ENCODE measurements around the gene OSBPL7. TPM values are rescaled to one million over a fixed set of nuclear protein-coding genes. Genes with fewer than 3 reads are reported as not detected.

OSBPL7 gene
- total RNA-seq, 2 donors from 2014 or later, result 21.6 to 28.6 TPM

DNA sequence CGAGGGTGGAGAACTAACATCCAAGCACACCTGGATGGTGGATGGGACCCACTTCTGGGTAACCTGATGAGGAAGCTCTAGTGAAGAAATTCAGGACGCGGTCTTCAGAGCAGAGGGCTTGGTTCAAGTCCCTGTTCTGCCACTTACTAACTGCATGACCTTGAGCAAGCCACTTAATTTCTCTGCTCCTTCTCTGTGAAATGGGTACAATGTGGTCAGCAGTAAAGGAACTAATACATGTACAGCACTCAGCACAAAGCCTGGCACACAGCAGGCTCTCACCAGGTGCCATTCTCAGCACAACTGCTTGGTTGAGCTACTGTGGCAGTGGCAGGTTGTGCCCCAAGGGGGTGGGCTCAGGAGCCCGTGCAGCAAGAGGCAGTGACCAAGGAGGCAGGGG lies 1.9 kb upstream of the OSBPL7 start:
- no peak overlapping the region for H3K4me3 Mint-ChIP-seq

DNA sequence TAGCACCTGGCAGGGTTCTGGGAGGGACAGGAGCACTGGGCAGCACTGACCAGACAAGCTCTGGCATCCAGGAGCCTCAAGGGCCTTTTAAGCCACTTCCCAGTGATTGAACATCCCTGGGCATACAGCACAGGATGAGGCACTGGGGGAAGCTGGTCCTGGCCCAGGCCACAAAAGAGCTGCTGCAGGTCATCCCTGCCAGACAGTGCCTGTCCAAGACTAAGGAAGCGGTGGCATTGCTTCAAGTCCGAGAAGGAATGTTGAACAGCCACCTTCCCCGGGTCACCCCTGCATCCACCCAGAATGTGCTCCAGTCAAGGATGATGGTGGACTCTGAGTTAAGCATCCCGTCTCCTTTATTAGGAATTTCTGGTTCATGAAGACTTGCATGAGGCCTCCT lies 1.2 kb upstream of the OSBPL7 start:
- H3K4me1 Mint-ChIP-seq (ENCODE audit: low read depth in 2 of 2), result peaks cover 10 to 24% of the 10 kb centered on the region in 2 donors
- H3K9me3 Mint-ChIP-seq, result no peaks in the 10 kb centered on the region
- peaks cover 7% of the 10 kb centered on the region for H3K36me3 Mint-ChIP-seq
- no peaks in the 10 kb centered on the region for H3K27me3 Mint-ChIP-seq
- DNase-seq (ENCODE audit: low spot score) (no peak), ATAC-seq (no peak)
- peak overlapping the region; percentile 83 to 93 for H3K27ac Mint-ChIP-seq
- peak overlapping the region; percentile 90 for H3K4me3 Mint-ChIP-seq

More for the DNA sequence above, 1.9 kb upstream of the OSBPL7 start:
- Mint-ChIP-seq H3K4me1 (ENCODE audit: low read depth in 2 of 2) (peaks cover 15 to 27% of the 10 kb centered on the region in 2 donors), H3K27me3 (no peaks in the 10 kb centered on the region), H3K9me3 (no peaks in the 10 kb centered on the region), H3K27ac (no peak overlapping the region), H3K36me3 (peaks cover 7% of the 10 kb centered on the region)
- DNase-seq (ENCODE audit: low spot score) (no peak), ATAC-seq (no peak)

DNA sequence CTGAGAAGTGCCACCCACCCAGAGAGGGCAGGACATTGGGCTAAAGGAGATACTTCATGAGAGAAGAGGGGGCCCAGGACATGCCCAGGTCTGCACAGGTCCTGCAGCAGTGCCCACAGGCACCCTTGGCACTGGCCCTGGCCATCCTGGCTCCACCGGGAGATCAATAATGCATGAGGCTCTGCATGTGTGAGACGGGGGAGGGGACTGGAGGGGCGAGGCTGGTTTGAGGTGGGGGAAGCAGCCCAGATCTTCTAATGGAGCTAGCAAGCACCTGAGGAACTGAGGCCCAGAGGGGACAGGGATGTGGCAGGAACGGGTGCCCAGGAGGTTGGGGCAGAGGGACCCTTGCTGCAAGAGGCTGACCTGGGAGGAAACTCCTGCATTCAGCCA lies 567 bp downstream of the OSBPL7 start:
- Mint-ChIP-seq H3K36me3 (peaks cover 7% of the 10 kb centered on the region), H3K27ac (peak overlapping the region; percentile 83 to 93)
- ATAC-seq, result no peak

DNA sequence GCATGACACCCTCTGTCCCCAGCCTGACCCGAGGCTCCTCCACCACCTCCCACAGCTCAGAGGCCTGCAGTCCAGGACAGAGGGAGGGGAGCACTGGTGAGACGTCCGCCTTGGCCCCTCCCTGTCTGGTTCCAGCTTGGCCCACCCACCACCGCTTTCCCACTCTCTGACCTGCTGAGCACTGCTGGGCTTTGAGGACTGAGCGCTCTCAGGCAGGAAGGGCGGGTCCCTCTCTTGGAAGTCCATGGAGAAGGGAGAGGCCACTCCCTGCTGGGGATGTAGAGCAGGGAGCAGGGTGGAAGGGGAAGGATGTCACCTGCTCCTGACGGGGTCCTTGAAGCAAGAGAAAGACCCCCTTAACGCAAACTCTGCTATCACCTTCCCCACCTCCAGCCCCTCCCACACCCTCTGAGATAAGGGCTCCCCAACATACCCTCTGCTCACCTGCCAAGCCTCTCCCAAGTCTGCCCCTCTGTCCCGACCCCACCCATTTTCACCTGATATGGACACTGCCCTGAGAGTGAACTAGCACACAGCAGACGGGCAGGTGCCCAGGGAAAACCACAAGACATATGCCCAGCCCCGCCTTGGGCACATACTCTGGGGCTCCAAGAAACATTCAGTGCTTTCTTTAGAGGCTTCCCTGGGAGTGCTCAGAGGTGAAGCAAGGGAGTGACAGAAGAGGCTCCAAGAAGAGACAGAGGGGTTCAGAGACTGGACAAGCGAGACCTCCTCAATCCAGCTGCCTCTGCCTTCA lies 1.4 kb downstream of the OSBPL7 start:
- H3K9me3 Mint-ChIP-seq, result no peaks in the 10 kb centered on the region
- peak overlapping the region; percentile 90 for H3K4me3 Mint-ChIP-seq
- peak overlapping the region; percentile 83 to 93 for H3K27ac Mint-ChIP-seq
- DNase-seq (ENCODE audit: low spot score) (peak; percentile 37), ATAC-seq (no peak)
- H3K36me3 Mint-ChIP-seq, result peaks cover 2% of the 10 kb centered on the region
- peaks cover 10 to 18% of the 10 kb centered on the region in 2 donors for H3K4me1 Mint-ChIP-seq (ENCODE audit: low read depth in 2 of 2)
- H3K27me3 Mint-ChIP-seq, result no peaks in the 10 kb centered on the region

More for the DNA sequence above, 567 bp downstream of the OSBPL7 start:
- no peak for DNase-seq (ENCODE audit: low spot score)
- no peaks in the 10 kb centered on the region for H3K27me3 Mint-ChIP-seq
- no peaks in the 10 kb centered on the region for H3K9me3 Mint-ChIP-seq
- peaks cover 10 to 21% of the 10 kb centered on the region in 2 donors for H3K4me1 Mint-ChIP-seq (ENCODE audit: low read depth in 2 of 2)
- peak overlapping the region; percentile 90 for H3K4me3 Mint-ChIP-seq

DNA sequence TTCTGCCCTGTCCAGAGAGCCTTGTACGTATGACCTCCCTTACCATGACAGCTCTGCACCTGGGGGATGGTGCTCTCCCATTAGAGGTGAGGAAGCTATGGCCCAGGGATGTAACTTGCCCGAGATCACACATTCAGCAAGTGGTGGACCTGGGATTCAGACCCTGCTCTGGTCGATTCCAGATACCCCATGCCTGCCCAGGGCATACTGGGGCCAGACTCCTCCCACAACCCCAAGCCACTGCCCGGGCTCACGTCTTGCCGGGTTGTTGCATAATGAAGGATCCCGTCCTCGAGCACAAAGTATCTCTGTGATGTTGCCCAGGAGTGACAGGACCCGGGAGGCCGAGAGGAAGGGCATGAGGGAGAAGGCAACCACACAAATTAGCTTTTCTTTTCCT lies 2.1 kb downstream of the OSBPL7 start:
- H3K4me3 Mint-ChIP-seq, result no peak overlapping the region
- H3K4me1 Mint-ChIP-seq (ENCODE audit: low read depth in 2 of 2), result peaks cover 10 to 17% of the 10 kb centered on the region in 2 donors
- H3K27me3 Mint-ChIP-seq, result no peaks in the 10 kb centered on the region
- DNase-seq (ENCODE audit: low spot score) (peak; percentile 35), ATAC-seq (no peak)
- H3K9me3 Mint-ChIP-seq, result no peaks in the 10 kb centered on the region
- no peaks in the 10 kb centered on the region for H3K36me3 Mint-ChIP-seq
- no peak overlapping the region for H3K27ac Mint-ChIP-seq

DNA sequence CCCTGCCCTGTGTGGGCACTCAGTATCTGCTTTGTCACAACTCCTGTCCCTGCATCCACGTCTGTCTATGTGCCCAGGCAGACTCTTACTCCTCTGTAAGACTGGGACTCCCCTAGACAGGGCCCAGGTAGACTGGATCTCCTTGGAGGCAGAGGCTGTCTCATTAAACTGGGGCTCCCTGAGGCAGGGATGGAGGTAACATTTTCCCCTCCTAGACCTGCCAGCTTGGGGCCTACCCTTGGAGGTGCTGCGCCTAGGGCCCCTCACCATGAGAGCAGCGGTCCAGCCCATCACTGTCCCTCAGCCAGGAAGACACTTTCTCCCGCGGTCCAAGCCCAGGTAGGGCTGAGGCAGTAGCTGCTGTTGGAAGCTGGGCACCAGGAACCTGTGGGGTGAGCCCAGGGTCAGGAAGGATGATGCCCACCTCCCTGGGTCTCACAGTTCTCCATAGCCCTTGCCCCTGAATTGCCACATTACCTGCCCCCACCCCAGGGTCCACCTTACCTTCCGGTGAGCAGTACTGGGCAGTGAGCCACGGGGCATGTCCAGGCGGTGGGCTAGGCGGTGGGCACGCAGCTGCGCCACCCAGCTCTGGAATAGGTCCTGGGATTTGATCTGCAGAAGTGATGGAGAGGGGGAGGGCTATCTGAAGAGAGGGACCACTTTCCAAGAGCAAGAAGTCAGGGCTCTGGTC lies 3.4 kb downstream of the OSBPL7 start:
- Mint-ChIP-seq H3K9me3 (no peaks in the 10 kb centered on the region), H3K27me3 (no peaks in the 10 kb centered on the region), H3K4me3 (no peak overlapping the region), H3K4me1 (ENCODE audit: low read depth in 2 of 2) (peaks cover 10 to 17% of the 10 kb centered on the region in 2 donors), H3K27ac (no peak overlapping the region), H3K36me3 (no peaks in the 10 kb centered on the region)
- ATAC-seq (no peak), DNase-seq (ENCODE audit: low spot score) (peak; percentile 55)

DNA sequence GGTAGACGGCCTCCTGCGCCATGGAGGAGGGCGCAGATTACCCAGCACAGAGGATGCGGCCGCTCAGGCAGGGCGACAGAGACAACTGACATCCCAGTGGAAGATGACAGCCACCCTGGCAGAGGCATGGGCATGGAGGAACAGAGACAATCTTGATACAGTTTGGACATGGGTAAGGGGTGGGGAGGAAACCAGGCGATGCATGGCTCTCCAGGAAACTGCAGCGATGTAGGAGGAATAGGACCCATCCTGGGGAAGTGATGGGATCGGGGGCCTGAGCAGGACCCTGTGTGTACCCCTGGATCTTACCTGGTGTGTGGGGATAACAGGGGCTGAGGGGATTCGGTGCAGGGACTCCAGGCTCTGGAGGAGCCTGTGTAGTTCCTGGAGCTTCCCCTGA lies 4.6 kb downstream of the OSBPL7 start:
- DNase-seq (ENCODE audit: low spot score), result peak; percentile 31
- ATAC-seq, result no peak
- no peak overlapping the region for H3K27ac Mint-ChIP-seq
- H3K4me3 Mint-ChIP-seq, result no peak overlapping the region
- no peaks in the 10 kb centered on the region for H3K9me3 Mint-ChIP-seq
- no peaks in the 10 kb centered on the region for H3K27me3 Mint-ChIP-seq
- no peaks in the 10 kb centered on the region for H3K36me3 Mint-ChIP-seq
- H3K4me1 Mint-ChIP-seq (ENCODE audit: low read depth in 2 of 2), result peaks cover 19 to 24% of the 10 kb centered on the region in 2 donors

DNA sequence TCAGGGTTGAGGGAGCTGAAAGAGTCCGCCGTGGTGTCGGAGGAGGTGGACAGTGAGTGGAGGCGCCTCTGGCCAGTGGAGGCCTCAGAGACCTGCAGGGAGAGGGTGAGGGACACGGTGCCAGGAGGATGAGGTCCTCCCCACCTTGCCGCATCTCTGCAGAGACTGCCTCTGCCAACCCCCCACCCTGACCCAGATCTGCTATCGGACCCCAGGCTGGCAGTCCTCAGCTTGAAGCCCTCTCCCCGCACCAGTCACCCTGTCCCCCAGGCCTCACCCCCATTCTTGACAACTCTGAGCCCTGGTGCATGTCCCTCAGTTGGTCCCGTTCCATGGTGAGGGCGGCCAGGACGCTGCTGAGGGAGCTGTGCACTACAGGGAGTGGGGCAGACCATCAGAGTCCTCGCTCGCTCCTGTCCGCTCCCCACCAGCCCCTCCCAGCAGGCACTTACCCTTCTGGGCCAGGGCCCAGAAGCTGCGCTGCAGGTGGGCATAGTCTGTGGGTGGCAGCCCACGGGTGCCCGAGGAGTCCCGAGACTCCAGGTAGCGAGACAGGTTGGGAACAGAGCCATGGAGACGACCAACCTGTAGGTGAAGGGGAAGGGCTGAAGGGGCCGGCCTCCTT lies 5.4 kb downstream of the OSBPL7 start:
- peaks cover 26% of the 10 kb centered on the region in 2 donors for H3K4me1 Mint-ChIP-seq (ENCODE audit: low read depth in 2 of 2)
- no peaks in the 10 kb centered on the region for H3K36me3 Mint-ChIP-seq
- DNase-seq (ENCODE audit: low spot score) (peak; percentile 15), ATAC-seq (no peak)
- H3K27me3 Mint-ChIP-seq, result no peaks in the 10 kb centered on the region
- no peak overlapping the region for H3K27ac Mint-ChIP-seq
- H3K9me3 Mint-ChIP-seq, result no peaks in the 10 kb centered on the region
- no peak overlapping the region for H3K4me3 Mint-ChIP-seq

DNA sequence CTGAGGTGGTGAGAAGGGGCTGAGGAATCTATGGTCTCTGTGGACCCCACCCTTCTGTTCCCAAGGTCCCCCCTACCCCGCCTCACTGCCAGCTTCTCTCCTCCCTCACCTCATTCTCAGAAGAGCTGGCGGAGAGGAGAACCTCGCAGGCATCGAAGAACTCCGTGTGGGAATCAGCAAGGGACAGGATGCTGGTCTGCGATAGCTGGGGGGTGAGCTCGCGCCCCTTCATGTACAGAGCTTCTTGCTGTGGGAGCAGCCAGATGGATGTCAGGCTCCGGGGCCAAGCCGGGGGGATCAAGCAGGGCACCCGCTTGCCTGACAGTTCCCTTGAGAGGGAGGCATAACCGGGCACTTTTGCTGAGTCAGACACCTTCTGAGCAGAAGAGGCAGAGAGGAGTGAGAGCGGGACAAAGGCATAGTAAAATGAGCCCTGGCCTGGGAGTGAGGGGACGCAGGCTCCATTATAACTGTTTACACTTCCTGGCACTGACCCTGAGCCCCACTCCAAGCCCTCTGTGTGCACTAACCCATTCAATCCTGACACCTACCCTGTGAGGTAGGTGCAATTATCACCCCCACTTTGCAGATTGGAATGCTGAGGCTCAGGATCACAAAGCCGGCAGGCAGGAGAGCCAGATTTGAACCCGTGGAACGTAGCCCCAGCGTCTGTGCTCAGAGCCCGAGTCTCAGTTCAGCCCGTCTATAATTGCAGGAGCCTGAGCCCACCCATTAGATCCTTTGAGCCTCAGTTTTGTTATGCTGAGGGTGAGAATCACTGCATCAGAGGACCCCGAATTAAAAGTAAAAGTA lies 6.3 kb downstream of the OSBPL7 start:
- Mint-ChIP-seq H3K9me3 (no peaks in the 10 kb centered on the region), H3K4me3 (no peak overlapping the region), H3K36me3 (peaks cover under 1% of the 10 kb centered on the region), H3K4me1 (ENCODE audit: low read depth in 2 of 2) (peaks cover 25 to 26% of the 10 kb centered on the region in 2 donors), H3K27ac (no peak overlapping the region), H3K27me3 (no peaks in the 10 kb centered on the region)
- ATAC-seq (no peak), DNase-seq (ENCODE audit: low spot score) (peak; percentile 35)

DNA sequence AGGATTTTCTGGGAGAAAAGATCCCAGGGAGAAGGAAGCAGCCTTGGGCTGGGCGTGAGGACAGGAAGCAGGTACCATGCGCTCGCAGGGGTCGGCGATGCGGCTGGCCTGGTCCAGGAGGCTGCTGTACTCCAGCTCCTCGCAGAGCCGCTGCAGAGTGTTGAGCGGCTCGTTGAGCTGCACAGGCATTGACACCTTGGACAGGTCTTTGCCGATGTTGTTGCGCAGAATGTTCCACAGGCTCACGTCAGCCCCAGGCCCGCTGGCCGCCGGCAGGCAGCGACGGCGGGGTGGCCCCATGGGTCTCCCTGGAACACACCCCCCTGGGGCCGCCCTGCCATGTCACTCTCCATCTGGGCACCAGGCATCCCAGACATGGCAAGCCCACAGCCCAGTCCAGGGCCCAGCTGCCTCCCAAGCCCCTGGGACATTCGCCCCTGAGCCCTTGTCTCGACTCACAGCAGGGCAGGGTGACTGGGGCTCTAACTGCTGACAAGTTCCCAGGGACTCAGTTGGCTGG lies 8.0 kb downstream of the OSBPL7 start:
- Mint-ChIP-seq H3K27me3 (no peaks in the 10 kb centered on the region), H3K9me3 (no peaks in the 10 kb centered on the region), H3K4me3 (no peak overlapping the region), H3K36me3 (peaks cover 6% of the 10 kb centered on the region), H3K27ac (no peak overlapping the region), H3K4me1 (ENCODE audit: low read depth in 2 of 2) (peaks cover 30 to 33% of the 10 kb centered on the region in 2 donors)
- ATAC-seq (no peak), DNase-seq (ENCODE audit: low spot score) (peak; percentile 61)

DNA sequence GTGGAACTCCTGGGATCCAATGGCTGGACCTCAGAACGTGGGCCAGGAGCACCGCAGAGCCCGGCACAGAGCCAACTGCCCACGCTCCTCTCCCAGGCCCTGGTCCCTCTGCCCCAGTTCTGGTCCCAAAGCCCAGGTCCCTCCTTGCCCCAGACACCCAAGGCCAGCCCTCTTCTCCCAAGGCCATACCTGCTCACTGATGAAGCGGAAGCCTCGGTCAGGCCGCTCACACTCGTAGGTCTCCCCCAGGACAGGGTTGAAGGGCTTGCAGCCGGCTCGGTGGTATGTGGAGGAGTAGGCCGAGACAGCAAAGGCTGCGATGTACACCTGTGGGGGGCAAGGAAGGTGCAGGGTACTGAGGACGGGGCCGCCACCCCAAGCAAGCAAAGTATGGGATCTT lies 8.5 kb downstream of the OSBPL7 start:
- Mint-ChIP-seq H3K4me3 (no peak overlapping the region), H3K36me3 (peaks cover 6% of the 10 kb centered on the region), H3K9me3 (no peaks in the 10 kb centered on the region), H3K4me1 (ENCODE audit: low read depth in 2 of 2) (peaks cover 30 to 33% of the 10 kb centered on the region in 2 donors), H3K27ac (no peak overlapping the region), H3K27me3 (no peaks in the 10 kb centered on the region)
- ATAC-seq (no peak), DNase-seq (ENCODE audit: low spot score) (peak; percentile 52)

DNA sequence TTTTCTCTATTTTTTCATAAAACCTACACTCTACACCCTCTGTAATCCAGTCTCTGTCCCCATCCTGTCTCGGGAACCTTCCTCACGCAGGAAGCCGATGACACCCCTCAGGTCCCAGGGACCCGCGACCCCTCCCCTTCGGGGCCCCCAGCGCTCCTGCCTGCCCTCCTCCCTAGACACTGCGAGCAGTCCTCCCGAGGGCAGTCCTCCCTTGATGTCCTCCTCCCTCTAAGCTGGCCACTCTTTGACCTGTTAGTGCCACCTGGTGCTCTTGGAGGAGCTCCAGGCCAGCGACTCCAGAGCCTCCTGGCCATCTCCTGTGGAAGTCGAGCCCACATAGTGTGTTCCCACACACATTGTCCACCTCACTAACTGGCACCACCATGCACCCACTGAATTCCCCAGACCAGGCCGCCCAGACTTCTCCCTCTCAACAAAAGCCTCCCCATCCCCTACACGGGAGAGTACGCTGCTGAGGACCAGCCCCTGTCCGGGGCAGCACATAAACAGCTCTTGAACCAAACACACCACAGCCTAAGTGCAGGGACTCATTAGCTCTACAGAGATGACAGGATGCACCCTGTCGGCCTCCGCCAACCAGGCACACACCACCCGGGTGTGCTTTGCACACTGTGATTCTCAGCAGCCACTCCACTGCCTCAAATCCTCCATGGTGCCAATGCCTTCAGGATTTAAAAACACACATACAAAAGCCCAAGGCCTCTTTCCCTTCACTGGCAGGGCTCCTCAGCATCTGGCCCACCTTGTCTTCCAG lies 9.3 kb downstream of the OSBPL7 start:
- H3K4me1 Mint-ChIP-seq (ENCODE audit: low read depth in 2 of 2), result peaks cover 30 to 33% of the 10 kb centered on the region in 2 donors
- H3K27ac Mint-ChIP-seq, result peak overlapping the region; percentile 22 to 65
- H3K27me3 Mint-ChIP-seq, result no peaks in the 10 kb centered on the region
- H3K36me3 Mint-ChIP-seq, result peaks cover 6% of the 10 kb centered on the region
- no peak overlapping the region for H3K4me3 Mint-ChIP-seq
- ATAC-seq (no peak), DNase-seq (ENCODE audit: low spot score) (peak; percentile 53)
- no peaks in the 10 kb centered on the region for H3K9me3 Mint-ChIP-seq

Data from natural killer cell treated with Interleukin-12 subunit alpha and Interleukin-12 subunit beta and Interleukin-15 and Interleukin-18, amount 100 ng/mL, for 72 hours (primary cell).